ENCODE data around the gene APOA5.

The APOA5 gene

GRCh38 chr11:116796548-116796947, 4.9 kb upstream of the APOA5 start:
- no peak overlapping the region for H3K4me3 ChIP-seq (replicated peaks; ENCODE audit: low read depth, low read length)
- no peak for TF ChIP-seq CTCF (IDR thresholded peaks at IDR 0.05; ENCODE audit: insufficient read depth, low read length, poor library complexity, severe bottlenecking)
- DNase-seq (ENCODE audit: extremely low read depth, insufficient read length) = no peak
- no peaks in the 10 kb centered on the region for H3K36me3 ChIP-seq (ENCODE audit: control insufficient read depth, insufficient read depth, low read length)
- no peaks in the 10 kb centered on the region for H3K27me3 ChIP-seq (replicated peaks; ENCODE audit: control insufficient read depth, insufficient read depth, low read length)

GRCh38 chr11:116794851-116795250, 3.2 kb upstream of the APOA5 start:
- Histone ChIP-seq H3K36me3 (ENCODE audit: control insufficient read depth, insufficient read depth, low read length) (no peaks in the 10 kb centered on the region), H3K27me3 (replicated peaks; ENCODE audit: control insufficient read depth, insufficient read depth, low read length) (no peaks in the 10 kb centered on the region), H3K4me3 (replicated peaks; ENCODE audit: low read depth, low read length) (no peak overlapping the region)
- TF ChIP-seq CTCF (IDR thresholded peaks at IDR 0.05; ENCODE audit: insufficient read depth, low read length, poor library complexity, severe bottlenecking) = no peak
- DNase-seq (ENCODE audit: extremely low read depth, insufficient read length) = no peak

GRCh38 chr11:116793772-116794097, 2.1 kb upstream of the APOA5 start:
- no peak for DNase-seq (ENCODE audit: extremely low read depth, insufficient read length)
- Histone ChIP-seq H3K27me3 (replicated peaks; ENCODE audit: control insufficient read depth, insufficient read depth, low read length) (no peaks in the 10 kb centered on the region), H3K36me3 (ENCODE audit: control insufficient read depth, insufficient read depth, low read length) (no peaks in the 10 kb centered on the region), H3K4me3 (replicated peaks; ENCODE audit: low read depth, low read length) (no peak overlapping the region)
- no peak for TF ChIP-seq CTCF (IDR thresholded peaks at IDR 0.05; ENCODE audit: insufficient read depth, low read length, poor library complexity, severe bottlenecking)

GRCh38 chr11:116792869-116793771, 1.4 kb upstream of the APOA5 start:
- no peaks in the 10 kb centered on the region for H3K27me3 ChIP-seq (replicated peaks; ENCODE audit: control insufficient read depth, insufficient read depth, low read length)
- no peak overlapping the region for H3K4me3 ChIP-seq (replicated peaks; ENCODE audit: low read depth, low read length)
- DNase-seq (ENCODE audit: extremely low read depth, insufficient read length) = no peak
- H3K36me3 ChIP-seq (ENCODE audit: control insufficient read depth, insufficient read depth, low read length) = no peaks in the 10 kb centered on the region
- TF ChIP-seq CTCF (IDR thresholded peaks at IDR 0.05; ENCODE audit: insufficient read depth, low read length, poor library complexity, severe bottlenecking) = no peak

- Histone ChIP-seq H3K36me3 (ENCODE audit: control insufficient read depth, insufficient read depth, low read length) (no peaks in the 10 kb centered on the region), H3K27me3 (replicated peaks; ENCODE audit: control insufficient read depth, insufficient read depth, low read length) (no peaks in the 10 kb centered on the region), H3K4me3 (replicated peaks; ENCODE audit: low read depth, low read length) (no peak overlapping the region)
- no peak for DNase-seq (ENCODE audit: extremely low read depth, insufficient read length)
- no peak for TF ChIP-seq CTCF (IDR thresholded peaks at IDR 0.05; ENCODE audit: insufficient read depth, low read length, poor library complexity, severe bottlenecking)
These were observed 627 bp upstream of the APOA5 start for GRCh38 chr11:116792144-116792868.
